ENCODE measurements around the gene GPR18.

Gene GPR18

GRCh38 chr13:99293178-99293577 is 35.0 kb upstream of the GPR18 start:
- in situ Hi-C loops (cut with HindIII; ENCODE audit: low sequenced_read_pairs): no loop called here

- in situ Hi-C loops (cut with HindIII; ENCODE audit: low sequenced_read_pairs): no loop called here
Observed at GRCh38 chr13:99290894-99291293, 32.7 kb upstream of the GPR18 start.

GRCh38 chr13:99289674-99290337 is 31.6 kb upstream of the GPR18 start:
- in situ Hi-C loops (cut with HindIII; ENCODE audit: low sequenced_read_pairs): no loop called here

DNA sequence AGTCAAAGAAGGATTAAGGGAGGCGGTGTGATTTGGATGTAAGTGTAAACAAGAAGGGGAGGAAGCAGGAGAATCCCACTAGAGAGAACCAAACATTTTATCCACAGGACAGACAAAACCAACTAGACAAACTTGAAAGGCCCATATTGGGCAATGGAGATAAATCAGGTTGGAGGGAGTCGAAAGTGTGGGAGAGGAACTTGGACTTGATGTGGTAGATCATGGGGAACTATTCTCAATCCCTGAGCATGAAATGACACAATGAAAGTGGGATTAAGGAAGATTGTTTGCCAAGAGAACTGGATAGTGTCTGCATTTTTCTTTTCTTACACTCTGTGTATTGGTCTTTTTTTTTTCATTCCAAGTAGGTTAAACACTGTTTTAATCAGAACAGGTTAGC is 31.1 kb upstream of the GPR18 start:
- in situ Hi-C loops (cut with HindIII; ENCODE audit: low sequenced_read_pairs): no loop called here

- in situ Hi-C loops (cut with HindIII; ENCODE audit: low sequenced_read_pairs): no loop called here
Observed at GRCh38 chr13:99288089-99288488, 29.9 kb upstream of the GPR18 start.

GRCh38 chr13:99287551-99287950 is 29.4 kb upstream of the GPR18 start:
- in situ Hi-C loops (cut with HindIII; ENCODE audit: low sequenced_read_pairs): no loop called here

GRCh38 chr13:99285432-99286182 is 27.4 kb upstream of the GPR18 start:
- in situ Hi-C loops (cut with HindIII; ENCODE audit: low sequenced_read_pairs): no loop called here

- in situ Hi-C loops (cut with HindIII; ENCODE audit: low sequenced_read_pairs): no loop called here
Observed at GRCh38 chr13:99282264-99283231, 24.4 kb upstream of the GPR18 start.

- in situ Hi-C loops (cut with HindIII; ENCODE audit: low sequenced_read_pairs): no loop called here
Observed at GRCh38 chr13:99281811-99282263, 23.7 kb upstream of the GPR18 start.

DNA sequence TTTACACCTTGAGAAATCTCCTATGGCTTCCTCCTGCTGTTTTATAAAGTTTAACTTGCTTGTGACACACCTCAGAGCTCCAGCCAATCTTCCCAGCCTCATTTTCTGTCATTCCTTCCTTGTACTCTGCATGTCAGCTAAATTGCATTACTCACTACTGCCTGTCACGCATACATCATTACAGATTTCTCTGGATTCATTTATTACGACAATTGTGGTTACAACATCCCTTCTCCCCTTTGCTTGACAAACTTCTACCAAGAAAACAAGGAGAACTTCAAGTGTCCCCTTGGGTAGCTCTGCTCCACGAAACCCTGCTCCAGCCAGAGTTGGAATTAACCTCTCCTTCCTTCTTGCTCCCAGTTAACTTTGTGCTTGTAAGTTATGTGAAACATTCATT is 22.0 kb upstream of the GPR18 start:
- in situ Hi-C loops (cut with HindIII; ENCODE audit: low sequenced_read_pairs): no loop called here

DNA sequence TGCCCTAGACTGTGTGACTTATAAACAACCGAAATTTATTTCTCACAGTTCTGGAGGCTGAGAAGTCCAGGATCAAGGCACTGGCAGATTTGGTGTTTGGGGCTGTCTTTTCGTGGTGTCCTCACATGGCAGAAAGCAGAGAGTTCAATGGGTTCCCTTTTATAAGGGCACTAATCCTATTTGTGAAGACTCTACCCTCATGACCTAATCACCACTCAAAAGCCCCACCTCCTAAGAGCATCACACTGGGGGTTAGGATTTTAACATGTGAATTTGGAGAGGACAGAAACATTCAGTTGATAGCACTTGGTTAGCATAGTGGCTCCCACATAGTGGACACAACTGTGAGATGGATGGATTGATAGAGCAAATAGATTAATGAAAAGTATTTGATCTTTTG is 21.5 kb upstream of the GPR18 start:
- in situ Hi-C loops (cut with HindIII; ENCODE audit: low sequenced_read_pairs): no loop called here

DNA sequence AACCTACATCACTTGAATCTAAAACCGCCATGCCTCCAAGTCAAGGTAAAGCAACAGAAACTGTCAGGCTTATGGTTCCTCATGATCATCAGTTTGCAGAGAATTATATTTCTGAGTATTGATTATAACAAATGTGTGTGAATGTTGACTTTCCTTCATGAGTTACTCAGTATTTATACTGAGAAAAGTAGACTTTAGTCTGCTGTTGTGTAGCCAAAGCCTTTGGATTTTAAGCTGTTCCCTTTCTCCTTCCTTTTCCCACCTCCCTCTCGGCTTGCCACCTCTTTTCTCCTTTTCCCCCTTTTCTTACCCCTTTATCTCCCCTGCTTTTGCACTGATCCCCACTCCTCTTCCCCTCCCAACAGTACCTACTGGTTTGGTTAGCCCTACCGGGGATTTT is 20.7 kb upstream of the GPR18 start:
- in situ Hi-C loops (cut with HindIII; ENCODE audit: low sequenced_read_pairs): no loop called here

GRCh38 chr13:99278200-99278599 is 20.0 kb upstream of the GPR18 start:
- in situ Hi-C loops (cut with HindIII; ENCODE audit: low sequenced_read_pairs): no loop called here

GRCh38 chr13:99277629-99278028 is 19.4 kb upstream of the GPR18 start:
- in situ Hi-C loops (cut with HindIII; ENCODE audit: low sequenced_read_pairs): no loop called here

GRCh38 chr13:99276706-99277105 is 18.5 kb upstream of the GPR18 start:
- in situ Hi-C loops (cut with HindIII; ENCODE audit: low sequenced_read_pairs): no loop called here

- in situ Hi-C loops (cut with HindIII; ENCODE audit: low sequenced_read_pairs): no loop called here
Observed at GRCh38 chr13:99275093-99275469, 16.9 kb upstream of the GPR18 start.

- in situ Hi-C loops (cut with HindIII; ENCODE audit: low sequenced_read_pairs): no loop called here
Observed at GRCh38 chr13:99273128-99273527, 14.9 kb upstream of the GPR18 start.

- in situ Hi-C loops (cut with HindIII; ENCODE audit: low sequenced_read_pairs): no loop called here
Observed at GRCh38 chr13:99272481-99272880, 14.3 kb upstream of the GPR18 start.

- in situ Hi-C loops (cut with HindIII; ENCODE audit: low sequenced_read_pairs): no loop called here
Observed at GRCh38 chr13:99271249-99271648, 13.1 kb upstream of the GPR18 start.

- in situ Hi-C loops (cut with HindIII; ENCODE audit: low sequenced_read_pairs): no loop called here
Observed at GRCh38 chr13:99270518-99270917, 12.3 kb upstream of the GPR18 start.

DNA sequence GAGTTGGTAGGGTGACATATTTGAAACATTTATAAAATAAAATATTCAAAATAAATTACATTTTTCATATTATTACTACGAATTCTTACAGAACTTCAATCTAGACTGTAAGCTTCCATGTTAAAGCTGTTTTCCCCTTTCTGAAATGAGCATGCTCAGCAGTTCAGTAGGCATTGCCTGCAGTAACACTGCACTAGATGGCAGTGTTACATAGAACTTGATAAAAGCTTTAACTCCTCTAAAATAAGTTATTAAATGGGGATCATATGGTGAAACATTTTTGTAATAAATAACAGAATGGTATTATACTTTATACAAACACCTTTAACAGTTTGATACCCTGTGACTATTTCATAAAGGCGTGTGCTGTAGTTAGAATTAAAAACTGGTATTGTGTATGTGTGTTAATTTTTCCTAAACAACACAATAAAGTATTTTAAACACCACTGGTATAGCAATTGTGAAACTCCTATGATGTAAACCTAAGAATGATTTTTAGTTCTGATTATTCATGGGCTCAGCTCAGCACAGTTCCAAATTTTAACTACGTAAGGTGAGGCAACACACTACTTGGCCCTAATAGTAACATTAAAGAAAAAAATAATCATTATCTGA is 11.6 kb upstream of the GPR18 start:
- in situ Hi-C loops (cut with HindIII; ENCODE audit: low sequenced_read_pairs): loop anchor here (10.0 kb wide), 1 partner anchor 95 kb away; no protein-coding TSS in a partner anchor

All from DLD1 (cell line).